Neural progenitor cell (in vitro differentiated cells): ENCODE measurements around the gene TRAF3. TPM values are rescaled to one million over a fixed set of nuclear protein-coding genes. Genes with fewer than 3 reads are reported as not detected.

Experiments
- DNase-seq: peaks from one replicate; pipeline ENCODE4 v3.0.0-alpha.2; 2016; ENCODE audit warnings: low spot score
- H2AFZ ChIP-seq: fragments of 200-600 bp; sonication (generic); replicated peaks from 2 replicates; pipeline ENCODE4 v1.6.1; 2016; ENCODE audit warnings: antibody characterized with exemption
- H3F3A ChIP-seq: fragments of 200-600 bp; sonication (generic); 2 replicates; pipeline ENCODE4 v1.6.1; 2016; ENCODE audit warnings: antibody characterized with exemption, low read depth
- H3K27ac ChIP-seq: fragments of 200-600 bp; sonication (generic); 2 replicates; pipeline ENCODE4 v1.5.1; 2016; ENCODE audit warnings: mild to moderate bottlenecking
- H3K27me3 ChIP-seq: fragments of 200-600 bp; sonication (generic); 2 replicates; pipeline ENCODE4 v1.6.1; 2016; ENCODE audit warnings: mild to moderate bottlenecking, moderate library complexity
- H3K36me3 ChIP-seq: fragments of 200-600 bp; sonication (generic); 2 replicates; pipeline ENCODE4 v1.5.1; 2016
- H3K4me1 ChIP-seq: fragments of 200-600 bp; sonication (generic); 2 replicates; pipeline ENCODE4 v1.6.1; 2016; ENCODE audit warnings: mixed run types
- H3K4me2 ChIP-seq: fragments of 200-600 bp; sonication (generic); 2 replicates; pipeline ENCODE4 v1.6.1; 2016
- H3K4me3 ChIP-seq: fragments of 200-600 bp; sonication (generic); 2 replicates; pipeline ENCODE4 v1.5.1; 2016
- H3K79me2 ChIP-seq: fragments of 200-600 bp; sonication (generic); 2 replicates; pipeline ENCODE4 v1.6.1; 2016; ENCODE audit warnings: low read depth
- H3K9ac ChIP-seq: fragments of 200-600 bp; sonication (generic); 2 replicates; pipeline ENCODE4 v1.6.1; 2016
- H3K9me3 ChIP-seq: fragments of 200-600 bp; sonication (generic); 2 replicates; pipeline ENCODE4 v1.5.1; 2016; ENCODE audit warnings: low read depth
- H4K20me1 ChIP-seq: fragments of 200-600 bp; sonication (generic); 2 replicates; pipeline ENCODE4 v1.6.1; 2016; ENCODE audit warnings: low read depth
- H3K27ac Mint-ChIP-seq: 3 replicates; pipeline ENCODE4 v1.8.0; 2021; ENCODE audit warnings: mixed read lengths
- H3K27me3 Mint-ChIP-seq: 2 replicates; pipeline ENCODE4 v1.8.0; 2022; ENCODE audit warnings: low read depth, mild to moderate bottlenecking, inconsistent platforms, moderate library complexity, mixed read lengths; ENCODE audit not compliant: insufficient read depth
- H3K36me3 Mint-ChIP-seq: 3 replicates; pipeline ENCODE4 v1.8.0; 2021; ENCODE audit warnings: mixed read lengths
- H3K4me1 Mint-ChIP-seq: 3 replicates; pipeline ENCODE4 v1.8.0; 2021; ENCODE audit warnings: mixed read lengths
- H3K4me3 Mint-ChIP-seq: 3 replicates; pipeline ENCODE4 v1.8.0; 2021; ENCODE audit warnings: mild to moderate bottlenecking, moderate library complexity, mixed read lengths
- H3K9me3 Mint-ChIP-seq: 3 replicates; pipeline ENCODE4 v1.8.0; 2020; ENCODE audit warnings: mixed read lengths
- EZH2 ChIP-seq: fragments of 200-600 bp; sonication (generic); IDR thresholded peaks from 2 replicates; pipeline ENCODE4 v1.6.1; 2017; ENCODE audit warnings: antibody characterized with exemption, mild to moderate bottlenecking, moderate library complexity
- EZH2phosphoT487 ChIP-seq: fragments of 200-600 bp; sonication (generic); IDR thresholded peaks from 2 replicates; pipeline ENCODE4 v1.6.1; 2017; ENCODE audit warnings: antibody characterized with exemption
- total RNA-seq: library from RNA; depleted of rRNA; stranded (reverse); fragments of >200 nt; gene quantifications from 2 replicates; pipeline ENCODE4 v1.2.3, GENCODE V29; 2015; ENCODE audit warnings: low replicate concordance
- TF ChIP-seq, protein P1 (sequence below): fragments of 200-600 bp; sonication (generic); IDR thresholded peaks from 2 replicates; pipeline ENCODE4 v1.5.1; 2017; ENCODE audit warnings: antibody characterized with exemption, mild to moderate bottlenecking

Gene TRAF3
- total RNA-seq, 1 donor from 2014 or later, result 18.1 TPM

DNA sequence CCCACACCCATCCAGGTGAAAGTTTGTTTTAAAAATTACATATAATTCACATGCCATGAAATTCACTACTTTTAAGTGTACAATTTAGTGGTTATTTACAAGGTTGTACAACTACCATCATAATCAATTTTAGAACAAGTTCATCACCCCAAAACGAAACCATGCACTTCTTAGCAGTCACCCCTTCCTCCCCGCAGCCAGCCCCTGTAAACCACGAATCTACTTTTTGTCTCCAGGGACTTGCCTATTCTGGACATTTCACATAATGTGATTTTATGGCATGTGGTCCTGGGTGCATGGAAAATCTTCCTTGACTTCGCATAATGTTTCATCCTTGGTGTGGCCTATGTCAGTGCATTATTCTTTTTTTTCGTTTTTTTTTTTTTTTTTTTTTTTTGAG, 19.2 kb upstream of the TRAF3 start:
- H3K4me3 Mint-ChIP-seq, result no peak overlapping the region
- Histone ChIP-seq H4K20me1 (no peaks in the 10 kb centered on the region), H3F3A (no peaks in the 10 kb centered on the region), H3K4me1 (no peaks in the 10 kb centered on the region), H3K27me3 (no peaks in the 10 kb centered on the region), H3K27ac (no peak overlapping the region), H3K79me2 (no peaks in the 10 kb centered on the region), H3K9ac (no peak overlapping the region), H3K4me3 (no peak overlapping the region), H3K9me3 (no peaks in the 10 kb centered on the region), H2AFZ (no peak overlapping the region), H3K4me2 (no peak overlapping the region), H3K36me3 (no peaks in the 10 kb centered on the region)
- H3K27me3 Mint-ChIP-seq, result peaks cover 8% of the 10 kb centered on the region
- H3K27ac Mint-ChIP-seq, result no peak overlapping the region
- H3K9me3 Mint-ChIP-seq, result no peaks in the 10 kb centered on the region
- no peak for DNase-seq
- H3K36me3 Mint-ChIP-seq, result peaks cover 1% of the 10 kb centered on the region
- TF ChIP-seq EZH2phosphoT487, result no peak
- TF ChIP-seq, protein P1, sequence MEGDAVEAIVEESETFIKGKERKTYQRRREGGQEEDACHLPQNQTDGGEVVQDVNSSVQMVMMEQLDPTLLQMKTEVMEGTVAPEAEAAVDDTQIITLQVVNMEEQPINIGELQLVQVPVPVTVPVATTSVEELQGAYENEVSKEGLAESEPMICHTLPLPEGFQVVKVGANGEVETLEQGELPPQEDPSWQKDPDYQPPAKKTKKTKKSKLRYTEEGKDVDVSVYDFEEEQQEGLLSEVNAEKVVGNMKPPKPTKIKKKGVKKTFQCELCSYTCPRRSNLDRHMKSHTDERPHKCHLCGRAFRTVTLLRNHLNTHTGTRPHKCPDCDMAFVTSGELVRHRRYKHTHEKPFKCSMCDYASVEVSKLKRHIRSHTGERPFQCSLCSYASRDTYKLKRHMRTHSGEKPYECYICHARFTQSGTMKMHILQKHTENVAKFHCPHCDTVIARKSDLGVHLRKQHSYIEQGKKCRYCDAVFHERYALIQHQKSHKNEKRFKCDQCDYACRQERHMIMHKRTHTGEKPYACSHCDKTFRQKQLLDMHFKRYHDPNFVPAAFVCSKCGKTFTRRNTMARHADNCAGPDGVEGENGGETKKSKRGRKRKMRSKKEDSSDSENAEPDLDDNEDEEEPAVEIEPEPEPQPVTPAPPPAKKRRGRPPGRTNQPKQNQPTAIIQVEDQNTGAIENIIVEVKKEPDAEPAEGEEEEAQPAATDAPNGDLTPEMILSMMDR, result no peak
- no peak for TF ChIP-seq EZH2
- peaks cover 9% of the 10 kb centered on the region for H3K4me1 Mint-ChIP-seq

DNA sequence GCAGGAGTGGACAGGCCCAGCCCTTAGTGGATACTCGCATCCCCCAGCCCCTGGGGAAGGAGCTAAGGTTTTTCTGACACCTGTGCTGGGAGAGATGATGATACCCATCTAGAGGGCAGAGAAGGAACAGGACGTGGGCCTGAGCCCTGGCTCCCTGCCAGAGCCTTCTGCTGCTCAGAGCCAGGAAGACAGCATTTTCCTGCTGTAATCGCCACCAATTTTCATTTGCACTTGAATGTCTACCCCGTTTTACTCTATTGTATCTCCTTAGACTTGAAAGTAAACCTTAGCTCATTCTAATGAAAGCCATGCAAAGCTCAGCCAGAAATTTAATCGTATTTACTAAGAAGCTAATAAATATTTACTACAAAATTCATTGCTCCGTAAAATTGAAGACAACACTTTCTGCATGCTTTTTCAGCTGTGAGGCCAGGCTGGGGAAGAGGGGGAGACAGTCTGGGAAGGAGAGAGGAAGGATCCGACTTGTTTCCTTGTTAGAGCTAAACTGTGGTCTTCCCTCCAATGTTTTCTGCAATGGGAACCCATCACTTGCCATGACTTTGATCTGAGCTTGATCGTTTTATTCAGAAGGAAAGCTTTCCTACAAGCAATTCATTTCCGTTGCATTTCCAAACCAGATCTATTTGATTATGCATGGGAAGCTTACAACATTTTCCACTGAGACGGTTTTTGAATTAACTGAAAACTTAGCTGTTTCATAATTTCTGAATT, 17.6 kb upstream of the TRAF3 start:
- Histone ChIP-seq H3K9ac (no peak overlapping the region), H3K9me3 (no peaks in the 10 kb centered on the region), H3K4me2 (no peak overlapping the region), H3K4me3 (no peak overlapping the region), H3K79me2 (no peaks in the 10 kb centered on the region), H3K27ac (no peak overlapping the region), H3K36me3 (no peaks in the 10 kb centered on the region), H2AFZ (no peak overlapping the region), H4K20me1 (no peaks in the 10 kb centered on the region), H3K27me3 (no peaks in the 10 kb centered on the region), H3K4me1 (no peaks in the 10 kb centered on the region), H3F3A (no peaks in the 10 kb centered on the region)
- H3K9me3 Mint-ChIP-seq, result no peaks in the 10 kb centered on the region
- H3K4me3 Mint-ChIP-seq, result no peak overlapping the region
- no peak for TF ChIP-seq EZH2phosphoT487
- TF ChIP-seq EZH2, result no peak
- H3K4me1 Mint-ChIP-seq, result peaks cover 9% of the 10 kb centered on the region
- H3K36me3 Mint-ChIP-seq, result no peaks in the 10 kb centered on the region
- H3K27me3 Mint-ChIP-seq, result peaks cover 9% of the 10 kb centered on the region
- H3K27ac Mint-ChIP-seq, result no peak overlapping the region
- DNase-seq, result no peak

DNA sequence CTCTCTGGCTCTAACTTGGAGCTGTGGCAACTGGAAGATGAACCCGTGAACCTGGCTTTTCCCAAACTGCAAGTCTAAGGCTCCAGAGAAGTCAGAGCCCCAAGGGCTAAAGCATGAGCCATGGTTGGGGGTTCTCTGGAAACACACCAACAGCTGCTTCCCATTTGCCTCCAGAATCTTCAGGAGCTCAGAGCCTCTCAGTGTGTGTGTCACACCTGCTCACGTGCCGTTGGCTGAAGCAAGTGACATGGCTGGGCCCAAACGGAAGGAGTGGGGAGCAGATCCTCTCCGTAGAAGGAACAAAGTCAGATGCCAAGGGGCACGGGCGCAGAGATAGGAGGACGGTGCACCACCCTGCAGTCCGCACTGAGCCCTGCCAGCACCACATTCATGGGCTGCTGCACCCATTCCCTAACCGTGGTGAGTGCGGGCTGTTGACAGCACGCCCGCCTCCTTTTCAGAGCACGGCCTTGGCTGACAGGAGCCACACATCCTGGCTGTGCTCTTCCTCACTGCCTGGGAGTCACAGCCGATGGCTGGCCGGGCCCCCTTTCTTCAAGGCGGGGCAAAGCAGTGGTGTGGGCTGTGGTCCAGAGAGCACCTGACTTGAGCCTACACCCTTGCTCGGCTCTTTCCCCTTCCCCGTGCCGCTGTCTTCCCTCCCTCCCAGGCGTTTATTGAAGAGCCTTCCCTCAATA, 16.6 kb upstream of the TRAF3 start:
- Mint-ChIP-seq H3K4me1 (peaks cover 9% of the 10 kb centered on the region), H3K27ac (no peak overlapping the region), H3K36me3 (no peaks in the 10 kb centered on the region), H3K9me3 (no peaks in the 10 kb centered on the region), H3K4me3 (no peak overlapping the region), H3K27me3 (peaks cover 6% of the 10 kb centered on the region)
- H3K4me3 ChIP-seq, result no peak overlapping the region
- no peaks in the 10 kb centered on the region for H3K36me3 ChIP-seq
- H3K27ac ChIP-seq, result no peak overlapping the region
- no peak overlapping the region for H3K4me2 ChIP-seq
- H3K9ac ChIP-seq, result no peak overlapping the region
- TF ChIP-seq, protein P1, result no peak
- TF ChIP-seq EZH2phosphoT487, result no peak
- TF ChIP-seq EZH2, result no peak
- DNase-seq, result no peak
- H4K20me1 ChIP-seq, result no peaks in the 10 kb centered on the region
- H3K79me2 ChIP-seq, result no peaks in the 10 kb centered on the region
- no peaks in the 10 kb centered on the region for H3K27me3 ChIP-seq
- no peaks in the 10 kb centered on the region for H3K9me3 ChIP-seq
- H3F3A ChIP-seq, result no peaks in the 10 kb centered on the region
- H3K4me1 ChIP-seq, result no peaks in the 10 kb centered on the region
- H2AFZ ChIP-seq, result no peak overlapping the region

DNA sequence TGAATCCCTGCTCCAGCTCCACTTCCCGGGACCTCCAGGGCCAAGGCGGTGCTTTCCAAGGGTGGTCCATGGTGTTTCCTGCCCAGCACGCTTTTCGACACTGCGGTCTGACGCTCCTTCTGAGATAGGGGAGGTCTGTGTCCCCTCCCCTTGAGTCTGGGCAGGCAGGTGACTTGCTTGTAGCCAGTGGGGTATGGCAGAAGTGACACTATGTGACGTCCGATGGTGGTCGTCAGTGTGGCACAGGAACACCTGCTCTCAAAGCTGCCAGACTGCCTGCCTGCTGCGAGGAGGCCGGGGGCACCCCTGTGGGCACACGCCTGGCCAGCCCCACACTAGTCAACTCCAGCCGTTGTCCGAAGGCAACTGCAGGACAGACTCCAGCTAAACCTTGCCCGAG, 16.0 kb upstream of the TRAF3 start:
- H3K4me2 ChIP-seq, result no peak overlapping the region
- H3K9ac ChIP-seq, result no peak overlapping the region
- H3K9me3 ChIP-seq, result no peaks in the 10 kb centered on the region
- Mint-ChIP-seq H3K4me1 (peaks cover 9% of the 10 kb centered on the region), H3K4me3 (no peak overlapping the region), H3K27ac (no peak overlapping the region), H3K27me3 (peaks cover 6% of the 10 kb centered on the region), H3K36me3 (no peaks in the 10 kb centered on the region), H3K9me3 (no peaks in the 10 kb centered on the region)
- H2AFZ ChIP-seq, result no peak overlapping the region
- H3K36me3 ChIP-seq, result no peaks in the 10 kb centered on the region
- TF ChIP-seq, protein P1, result no peak
- no peak for TF ChIP-seq EZH2
- no peak for TF ChIP-seq EZH2phosphoT487
- no peaks in the 10 kb centered on the region for H3F3A ChIP-seq
- no peaks in the 10 kb centered on the region for H4K20me1 ChIP-seq
- no peaks in the 10 kb centered on the region for H3K79me2 ChIP-seq
- no peaks in the 10 kb centered on the region for H3K4me1 ChIP-seq
- no peak for DNase-seq
- H3K4me3 ChIP-seq, result no peak overlapping the region
- H3K27ac ChIP-seq, result no peak overlapping the region
- H3K27me3 ChIP-seq, result no peaks in the 10 kb centered on the region
